Trophoblast cell (in vitro differentiated cells and primary cell): ENCODE measurements around the gene UBR2.

Experiments
- DNase-seq, 2 donors: peaks; one replicate each; pipeline ENCODE4 v3.0.0-alpha.2; 2016
- H2AFZ ChIP-seq: 2 replicates; pipeline ENCODE4 v1.6.1; 2013; ENCODE audit warnings: low read length, moderate library complexity, mild to moderate bottlenecking; ENCODE audit not compliant: insufficient read depth, poor library complexity
- H2AK5ac ChIP-seq: 2 replicates; pipeline ENCODE4 v1.6.1; 2013; ENCODE audit warnings: mild to moderate bottlenecking, low read length
- H2BK120ac ChIP-seq: 2 replicates; pipeline ENCODE4 v1.6.1; 2013; ENCODE audit warnings: low read length, mild to moderate bottlenecking, moderate library complexity; ENCODE audit not compliant: insufficient read depth, poor library complexity
- H2BK12ac ChIP-seq: 2 replicates; pipeline ENCODE4 v1.6.1; 2013; ENCODE audit warnings: mild to moderate bottlenecking, low read length, moderate library complexity
- H2BK5ac ChIP-seq: 2 replicates; pipeline ENCODE4 v1.6.1; 2013; ENCODE audit warnings: low read length, low read depth, moderate library complexity, mild to moderate bottlenecking; ENCODE audit not compliant: poor library complexity
- H3K14ac ChIP-seq: 2 replicates; pipeline ENCODE4 v1.6.1; 2013; ENCODE audit warnings: mild to moderate bottlenecking, low read length
- H3K18ac ChIP-seq: 2 replicates; pipeline ENCODE4 v1.6.1; 2013; ENCODE audit warnings: mild to moderate bottlenecking, low read length
- H3K23ac ChIP-seq: 2 replicates; pipeline ENCODE4 v1.6.1; 2013; ENCODE audit warnings: low read length
- H3K27ac ChIP-seq: 2 replicates; pipeline ENCODE4 v1.5.1; 2013; ENCODE audit warnings: low read depth, mild to moderate bottlenecking, inconsistent platforms, low read length, moderate library complexity
- H3K27me3 ChIP-seq: 2 replicates; pipeline ENCODE4 v1.6.1; 2013; ENCODE audit warnings: inconsistent platforms, mild to moderate bottlenecking, low read length, moderate library complexity; ENCODE audit not compliant: insufficient read depth
- H3K36me3 ChIP-seq, 2 experiments: 1 replicate in 1 of 2; 2 replicates in 1 of 2; pipeline ENCODE4 v1.6.1; 2013; ENCODE audit warnings: low read length in 2 of 2, mild to moderate bottlenecking in 2 of 2, moderate library complexity in 1 of 2; ENCODE audit not compliant: insufficient read depth in 2 of 2, control insufficient read depth in 1 of 2
- H3K4ac ChIP-seq: 2 replicates; pipeline ENCODE4 v1.6.1; 2013; ENCODE audit warnings: low read depth, mild to moderate bottlenecking, low read length, moderate library complexity
- H3K4me1 ChIP-seq, 2 experiments: 1 replicate in 1 of 2; 2 replicates in 1 of 2; pipeline ENCODE4 v1.6.1; 2013; ENCODE audit warnings: low read length in 2 of 2, mild to moderate bottlenecking in 2 of 2, moderate library complexity in 1 of 2; ENCODE audit not compliant: insufficient read depth in 2 of 2, control insufficient read depth in 1 of 2
- H3K4me2 ChIP-seq: 2 replicates; pipeline ENCODE4 v1.6.1; 2013; ENCODE audit warnings: inconsistent platforms, mild to moderate bottlenecking, low read length, moderate library complexity
- H3K4me3 ChIP-seq: 2 replicates; pipeline ENCODE4 v1.5.1; 2013; ENCODE audit warnings: mild to moderate bottlenecking, low read depth, low read length, inconsistent platforms
- H3K79me1 ChIP-seq: one replicate; pipeline ENCODE4 v1.6.1; 2013; ENCODE audit warnings: low read length
- H3K79me2 ChIP-seq: 2 replicates; pipeline ENCODE4 v1.6.1; 2013; ENCODE audit warnings: low read length, mild to moderate bottlenecking; ENCODE audit not compliant: control insufficient read depth, insufficient read depth, poor library complexity
- H3K9ac ChIP-seq: 2 replicates; pipeline ENCODE4 v1.6.1; 2013; ENCODE audit warnings: mild to moderate bottlenecking, low read length
- H3K9me3 ChIP-seq: 2 replicates; pipeline ENCODE4 v1.6.1; 2013; ENCODE audit warnings: low read depth, mild to moderate bottlenecking, control low read depth, inconsistent platforms, low read length; ENCODE audit not compliant: insufficient read depth
- H4K12ac ChIP-seq: 2 replicates; pipeline ENCODE4 v1.6.1; 2013; ENCODE audit warnings: low read depth, mild to moderate bottlenecking, low read length, moderate library complexity
- H4K8ac ChIP-seq: 2 replicates; pipeline ENCODE4 v1.6.1; 2013; ENCODE audit warnings: low read depth, mild to moderate bottlenecking, low read length, moderate library complexity
- H4K91ac ChIP-seq: one replicate; pipeline ENCODE4 v1.6.1; 2013; ENCODE audit warnings: low read depth, mild to moderate bottlenecking, low read length, moderate library complexity
- WGBS: extraction: QIAGEN DNeasy Blood & Tissue Kit; methylation state at CpG from one replicate; pipeline ENCODE4 v1.1.7; 2013; ENCODE audit warnings: missing lambda C conversion rate; ENCODE audit not compliant: insufficient read length, insufficient coverage; ENCODE audit errors: extremely low coverage; 5-methylcytosine and 5-hydroxymethylcytosine counted together

The UBR2 gene

GRCh38 chr6:42527204-42527603 lies 36.6 kb upstream of the UBR2 start:
- no peak overlapping the region for H4K8ac ChIP-seq
- H3K4me3 ChIP-seq, result no peak overlapping the region
- H3K18ac ChIP-seq, result no peak overlapping the region
- H3K4me1 ChIP-seq, result no peaks in the 10 kb centered on the region
- no peak overlapping the region for H2BK120ac ChIP-seq
- DNase-seq, result no peak
- no peak overlapping the region for H3K9ac ChIP-seq
- no CpG with 5 or more reads among the region's 1 CpG for WGBS
- no peaks in the 10 kb centered on the region for H3K9me3 ChIP-seq
- H2AK5ac ChIP-seq, result no peak overlapping the region
- H3K79me2 ChIP-seq, result no peaks in the 10 kb centered on the region
- no peak overlapping the region for H3K27ac ChIP-seq
- H2AFZ ChIP-seq, result no peak overlapping the region
- no peak overlapping the region for H3K14ac ChIP-seq
- H3K36me3 ChIP-seq, result no peaks in the 10 kb centered on the region
- H3K4ac ChIP-seq, result no peak overlapping the region
- H3K4me2 ChIP-seq, result no peak overlapping the region
- H3K27me3 ChIP-seq, result no peaks in the 10 kb centered on the region
- H3K79me1 ChIP-seq, result no peaks in the 10 kb centered on the region
- H2BK5ac ChIP-seq, result no peak overlapping the region
- H4K12ac ChIP-seq, result no peak overlapping the region
- no peak overlapping the region for H4K91ac ChIP-seq
- H3K23ac ChIP-seq, result no peak overlapping the region
- no peak overlapping the region for H2BK12ac ChIP-seq

GRCh38 chr6:42530296-42530695 lies 33.5 kb upstream of the UBR2 start:
- H3K4ac ChIP-seq, result no peak overlapping the region
- H3K4me1 ChIP-seq, result no peaks in the 10 kb centered on the region
- H3K18ac ChIP-seq, result no peak overlapping the region
- H2AFZ ChIP-seq, result no peak overlapping the region
- no peaks in the 10 kb centered on the region for H3K27me3 ChIP-seq
- H2AK5ac ChIP-seq, result no peak overlapping the region
- no peaks in the 10 kb centered on the region for H3K79me1 ChIP-seq
- H4K12ac ChIP-seq, result no peak overlapping the region
- no peak overlapping the region for H4K8ac ChIP-seq
- H3K79me2 ChIP-seq, result no peaks in the 10 kb centered on the region
- H3K4me2 ChIP-seq, result no peak overlapping the region
- no peak overlapping the region for H2BK5ac ChIP-seq
- H3K4me3 ChIP-seq, result no peak overlapping the region
- no peaks in the 10 kb centered on the region for H3K9me3 ChIP-seq
- no peak overlapping the region for H3K23ac ChIP-seq
- no peak overlapping the region for H3K14ac ChIP-seq
- no peak overlapping the region for H3K27ac ChIP-seq
- H2BK120ac ChIP-seq, result no peak overlapping the region
- no peak for DNase-seq
- no peak overlapping the region for H4K91ac ChIP-seq
- H3K9ac ChIP-seq, result no peak overlapping the region
- H2BK12ac ChIP-seq, result no peak overlapping the region
- H3K36me3 ChIP-seq, result no peaks in the 10 kb centered on the region
- no CpG with 5 or more reads among the region's 1 CpG for WGBS

GRCh38 chr6:42530751-42531150 lies 33.1 kb upstream of the UBR2 start:
- Histone ChIP-seq H3K9me3 (no peaks in the 10 kb centered on the region), H2AK5ac (no peak overlapping the region), H3K23ac (no peak overlapping the region), H3K4me2 (no peak overlapping the region), H2BK120ac (no peak overlapping the region), H3K4me3 (no peak overlapping the region), H4K8ac (no peak overlapping the region), H3K79me2 (no peaks in the 10 kb centered on the region), H3K27ac (no peak overlapping the region), H3K36me3 (no peaks in the 10 kb centered on the region), H2BK5ac (no peak overlapping the region), H3K9ac (no peak overlapping the region), H3K18ac (no peak overlapping the region), H3K27me3 (no peaks in the 10 kb centered on the region), H4K91ac (no peak overlapping the region), H2BK12ac (no peak overlapping the region), H3K14ac (no peak overlapping the region), H3K4me1 (no peaks in the 10 kb centered on the region), H3K4ac (no peak overlapping the region), H4K12ac (no peak overlapping the region), H3K79me1 (no peaks in the 10 kb centered on the region), H2AFZ (no peak overlapping the region)
- no CpG with 5 or more reads among the region's 1 CpG for WGBS
- no peak for DNase-seq

- Histone ChIP-seq H3K18ac (no peak overlapping the region), H3K27ac (no peak overlapping the region), H3K4me1 (no peaks in the 10 kb centered on the region), H3K14ac (no peak overlapping the region), H4K91ac (no peak overlapping the region), H2BK12ac (no peak overlapping the region), H3K79me2 (no peaks in the 10 kb centered on the region), H3K9me3 (no peaks in the 10 kb centered on the region), H2BK5ac (no peak overlapping the region), H3K79me1 (no peaks in the 10 kb centered on the region), H3K27me3 (no peaks in the 10 kb centered on the region), H3K4ac (no peak overlapping the region), H3K4me3 (no peak overlapping the region), H3K36me3 (no peaks in the 10 kb centered on the region), H4K12ac (no peak overlapping the region), H3K23ac (no peak overlapping the region), H3K9ac (no peak overlapping the region), H2BK120ac (no peak overlapping the region), H2AFZ (no peak overlapping the region), H3K4me2 (no peak overlapping the region), H2AK5ac (no peak overlapping the region), H4K8ac (no peak overlapping the region)
- peak; percentile 16 to 74 for DNase-seq
Observed at GRCh38 chr6:42532038-42532669, 31.7 kb upstream of the UBR2 start.
